ENCODE measurements around the gene USP6NL.

DNA sequence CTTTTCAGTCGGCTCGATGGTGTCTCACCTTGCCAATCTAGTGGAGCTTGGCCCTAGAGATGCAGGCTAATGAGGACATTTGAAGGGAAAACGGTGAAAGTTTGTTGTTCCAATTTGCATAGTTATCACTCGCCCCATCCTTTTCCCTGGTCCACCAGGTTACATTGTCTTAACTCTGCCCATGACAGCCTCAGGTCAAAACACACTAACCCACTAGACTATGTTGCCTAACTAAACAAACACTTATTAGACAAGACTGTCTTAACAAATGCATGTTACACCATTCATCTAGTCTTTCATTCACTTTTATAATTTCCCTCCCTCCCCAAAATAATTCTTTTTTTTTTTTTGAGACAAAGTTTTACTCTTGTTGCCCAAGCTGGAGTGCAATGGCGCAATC, 40.7 kb downstream of the USP6NL start:
- TF ChIP-seq, protein P1, sequence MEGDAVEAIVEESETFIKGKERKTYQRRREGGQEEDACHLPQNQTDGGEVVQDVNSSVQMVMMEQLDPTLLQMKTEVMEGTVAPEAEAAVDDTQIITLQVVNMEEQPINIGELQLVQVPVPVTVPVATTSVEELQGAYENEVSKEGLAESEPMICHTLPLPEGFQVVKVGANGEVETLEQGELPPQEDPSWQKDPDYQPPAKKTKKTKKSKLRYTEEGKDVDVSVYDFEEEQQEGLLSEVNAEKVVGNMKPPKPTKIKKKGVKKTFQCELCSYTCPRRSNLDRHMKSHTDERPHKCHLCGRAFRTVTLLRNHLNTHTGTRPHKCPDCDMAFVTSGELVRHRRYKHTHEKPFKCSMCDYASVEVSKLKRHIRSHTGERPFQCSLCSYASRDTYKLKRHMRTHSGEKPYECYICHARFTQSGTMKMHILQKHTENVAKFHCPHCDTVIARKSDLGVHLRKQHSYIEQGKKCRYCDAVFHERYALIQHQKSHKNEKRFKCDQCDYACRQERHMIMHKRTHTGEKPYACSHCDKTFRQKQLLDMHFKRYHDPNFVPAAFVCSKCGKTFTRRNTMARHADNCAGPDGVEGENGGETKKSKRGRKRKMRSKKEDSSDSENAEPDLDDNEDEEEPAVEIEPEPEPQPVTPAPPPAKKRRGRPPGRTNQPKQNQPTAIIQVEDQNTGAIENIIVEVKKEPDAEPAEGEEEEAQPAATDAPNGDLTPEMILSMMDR (IDR thresholded peaks at IDR 0.05) = no peak
- TF ChIP-seq POLR2A (IDR thresholded peaks at IDR 0.05) (no peak), POLR2AphosphoS5 (IDR thresholded peaks at IDR 0.05) (no peak)

Measured in sigmoid colon (tissue), 4 donors.